GM12891 (cell line): ENCODE results near the gene CACNA1G.

Experiments
- DNase-seq: peaks from one replicate; pipeline ENCODE4 v3.0.0; 2011; ENCODE audit warnings: low spot score; ENCODE audit not compliant: insufficient read length
- FAIRE-seq: peaks from 2 replicates; lab custom pipeline; 2011; peaks lifted over from hg19 to GRCh38; lab: Jason Lieb, UNC
- PAX5 ChIP-seq: IDR thresholded peaks from 2 replicates; pipeline ENCODE4 v1.6.1; 2011; ENCODE audit warnings: low read length, moderate library complexity, mild to moderate bottlenecking; ENCODE audit not compliant: insufficient read depth, severe bottlenecking
- POLR2A ChIP-seq: IDR thresholded peaks from 2 replicates; pipeline ENCODE4 v1.6.1; 2011; ENCODE audit warnings: low read depth, low read length, control low read depth
- POLR2AphosphoS5 ChIP-seq: IDR thresholded peaks from 2 replicates; pipeline ENCODE4 v1.6.1; 2011; ENCODE audit warnings: low read depth, low read length, control low read depth
- POU2F2 ChIP-seq: IDR thresholded peaks from 2 replicates; pipeline ENCODE4 v1.6.1; 2011; ENCODE audit warnings: low read depth, mild to moderate bottlenecking, control low read depth, low read length, moderate library complexity
- SPI1 ChIP-seq: IDR thresholded peaks from 2 replicates; pipeline ENCODE4 v1.6.1; 2011; ENCODE audit warnings: low read depth, low read length, control low read depth
- TAF1 ChIP-seq: IDR thresholded peaks from 2 replicates; pipeline ENCODE4 v1.6.1; 2011; ENCODE audit warnings: low read depth, low read length, control low read depth

The CACNA1G gene

GRCh38 chr17:50634224-50634914 lies 73.9 kb downstream of the CACNA1G start, which contains the start of gene ABCC3:
Gene ABCC3 (plus strand): TSS chr17:50634881. CDS start chr17:50634937, 56 bp downstream.
- no peak for DNase-seq
- FAIRE-seq: no peak
- TF ChIP-seq POLR2A (no peak), SPI1 (no peak), POU2F2 (no peak), TAF1 (no peak), POLR2AphosphoS5 (no peak), PAX5 (no peak)

DNA sequence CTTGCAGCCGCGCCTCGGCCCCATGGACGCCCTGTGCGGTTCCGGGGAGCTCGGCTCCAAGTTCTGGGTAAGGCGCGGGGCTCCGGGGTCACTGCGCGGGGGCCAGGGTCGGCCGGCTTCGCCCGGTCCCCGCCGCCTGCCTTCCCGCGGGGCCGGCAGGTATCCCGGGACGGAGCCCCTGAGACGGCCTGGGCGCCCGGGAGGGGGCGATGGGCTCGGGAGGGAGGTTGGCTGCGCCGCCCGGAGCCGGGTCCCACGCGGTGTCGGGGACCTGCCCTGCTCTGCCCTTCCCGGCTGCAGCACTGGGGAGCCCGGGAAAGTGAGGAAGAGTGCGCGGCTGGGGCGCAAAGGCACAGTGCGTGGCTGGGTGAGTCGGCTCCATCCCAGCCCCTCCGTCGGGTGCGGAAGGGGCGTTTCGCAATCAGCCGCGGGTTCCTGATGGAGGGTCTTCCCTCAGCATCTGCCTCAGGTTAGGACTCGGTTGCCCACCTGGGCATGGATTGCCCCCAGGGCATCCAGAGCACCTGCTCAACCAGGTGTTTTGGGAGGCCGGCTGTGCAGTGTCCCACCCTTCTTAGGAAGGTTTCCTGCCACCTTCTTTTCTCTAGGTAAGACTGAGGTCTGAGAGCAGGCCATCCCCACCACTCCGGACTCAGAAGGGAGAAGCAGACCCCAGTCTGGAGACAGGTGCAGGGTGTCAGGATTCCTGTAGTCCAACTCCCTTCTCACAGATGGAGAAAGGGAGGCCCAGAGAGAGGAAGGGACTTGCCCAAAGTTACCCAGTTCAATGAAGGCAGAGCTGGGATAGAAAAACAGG lies 74.6 kb downstream of the CACNA1G start:
- DNase-seq: no peak
- TF ChIP-seq SPI1 (no peak), PAX5 (no peak), POLR2A (no peak), POLR2AphosphoS5 (no peak), POU2F2 (no peak), TAF1 (no peak)
- no peak for FAIRE-seq

- FAIRE-seq (no peak), DNase-seq (no peak)
- TF ChIP-seq POLR2A (no peak), POU2F2 (no peak)
Measured at GRCh38 chr17:50635732-50635981, 75.1 kb downstream of the CACNA1G start.

GRCh38 chr17:50635982-50636803 lies 75.7 kb downstream of the CACNA1G start:
- TF ChIP-seq TAF1: no peak
- TF ChIP-seq POU2F2: no peak
- TF ChIP-seq PAX5: no peak
- FAIRE-seq (no peak), DNase-seq (no peak)

DNA sequence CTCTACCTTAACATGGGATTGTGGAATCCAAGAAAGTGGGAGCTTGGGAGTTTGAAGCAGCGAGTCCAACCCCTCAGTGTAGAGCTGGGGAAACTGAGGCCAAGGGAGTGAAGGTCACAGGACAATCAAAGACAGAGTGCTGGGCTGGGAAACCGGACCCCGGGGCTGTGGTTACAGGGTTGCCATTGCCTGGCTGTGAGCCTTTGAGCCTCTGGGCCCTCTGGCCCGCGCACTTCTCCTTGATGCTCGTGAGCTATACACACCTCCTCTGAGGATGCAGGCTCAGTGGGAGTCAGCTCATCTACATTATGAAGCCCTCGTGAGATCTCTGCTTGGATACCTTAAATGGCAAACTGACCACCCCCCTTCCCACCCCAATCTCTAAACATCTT lies 76.3 kb downstream of the CACNA1G start:
- no peak for FAIRE-seq
- no peak for DNase-seq
- TF ChIP-seq POLR2AphosphoS5: no peak

DNA sequence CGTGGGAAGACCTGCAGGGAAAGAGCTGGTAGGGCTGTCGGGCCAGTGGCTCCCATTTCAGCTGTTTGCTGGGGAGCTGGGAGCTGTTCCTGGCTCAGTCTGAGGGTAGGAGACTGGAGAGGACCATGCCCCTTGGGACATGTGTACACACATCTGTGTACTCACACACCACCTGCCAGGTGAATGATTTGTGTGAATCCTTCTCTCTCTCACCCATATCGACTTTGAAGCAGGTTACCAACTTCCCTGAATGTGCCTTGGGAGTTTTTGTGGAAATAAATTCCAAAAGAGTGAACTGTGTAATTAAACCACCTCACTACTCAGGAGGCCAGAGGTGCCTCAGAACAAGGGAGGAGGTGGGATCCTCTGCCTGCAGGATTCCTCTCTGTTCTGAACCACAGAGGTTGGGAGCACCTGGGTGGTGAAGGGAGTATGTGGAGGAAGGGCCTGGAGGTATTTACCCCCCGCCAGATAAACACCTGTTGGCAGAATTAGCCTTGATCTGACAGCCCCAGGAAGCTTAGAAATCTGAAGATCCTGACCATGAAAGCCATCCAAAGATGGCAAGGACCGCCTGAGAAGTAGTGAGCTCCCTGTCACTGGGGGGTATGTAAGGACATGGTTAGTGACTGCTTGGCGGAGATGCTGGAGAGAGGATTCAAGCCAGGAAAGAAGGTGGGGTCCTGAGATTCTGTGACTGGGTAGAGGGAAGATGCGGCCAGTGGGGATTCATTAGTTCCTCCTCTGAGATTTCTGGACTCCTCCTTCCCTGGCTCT lies 77.5 kb downstream of the CACNA1G start:
- FAIRE-seq (no peak), DNase-seq (no peak)
- no peak for TF ChIP-seq TAF1
- no peak for TF ChIP-seq SPI1
- TF ChIP-seq PAX5: no peak
- TF ChIP-seq POLR2A: no peak
- TF ChIP-seq POLR2AphosphoS5: no peak
- no peak for TF ChIP-seq POU2F2

DNA sequence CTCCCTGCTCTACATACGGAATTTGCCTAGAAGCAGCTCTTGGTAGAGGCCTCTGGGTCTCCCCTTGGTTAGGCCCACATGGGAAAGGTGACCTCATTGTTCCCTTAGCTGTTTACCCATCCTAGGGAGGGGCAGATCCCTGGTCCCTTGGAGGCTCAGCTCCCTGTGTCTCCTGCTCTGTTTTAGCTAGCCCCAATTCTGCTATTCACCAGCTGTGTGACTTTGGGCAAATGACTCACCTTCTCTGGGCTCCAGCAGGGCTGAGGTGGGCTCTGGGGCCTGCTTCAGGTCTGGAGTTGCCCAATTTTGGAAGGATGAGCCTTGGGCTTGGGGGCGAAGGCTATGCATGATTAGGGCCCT lies 78.1 kb downstream of the CACNA1G start:
- DNase-seq: no peak
- FAIRE-seq: no peak
- TF ChIP-seq POU2F2 (no peak), SPI1 (no peak), TAF1 (no peak), POLR2A (no peak), POLR2AphosphoS5 (no peak), PAX5 (no peak)

DNA sequence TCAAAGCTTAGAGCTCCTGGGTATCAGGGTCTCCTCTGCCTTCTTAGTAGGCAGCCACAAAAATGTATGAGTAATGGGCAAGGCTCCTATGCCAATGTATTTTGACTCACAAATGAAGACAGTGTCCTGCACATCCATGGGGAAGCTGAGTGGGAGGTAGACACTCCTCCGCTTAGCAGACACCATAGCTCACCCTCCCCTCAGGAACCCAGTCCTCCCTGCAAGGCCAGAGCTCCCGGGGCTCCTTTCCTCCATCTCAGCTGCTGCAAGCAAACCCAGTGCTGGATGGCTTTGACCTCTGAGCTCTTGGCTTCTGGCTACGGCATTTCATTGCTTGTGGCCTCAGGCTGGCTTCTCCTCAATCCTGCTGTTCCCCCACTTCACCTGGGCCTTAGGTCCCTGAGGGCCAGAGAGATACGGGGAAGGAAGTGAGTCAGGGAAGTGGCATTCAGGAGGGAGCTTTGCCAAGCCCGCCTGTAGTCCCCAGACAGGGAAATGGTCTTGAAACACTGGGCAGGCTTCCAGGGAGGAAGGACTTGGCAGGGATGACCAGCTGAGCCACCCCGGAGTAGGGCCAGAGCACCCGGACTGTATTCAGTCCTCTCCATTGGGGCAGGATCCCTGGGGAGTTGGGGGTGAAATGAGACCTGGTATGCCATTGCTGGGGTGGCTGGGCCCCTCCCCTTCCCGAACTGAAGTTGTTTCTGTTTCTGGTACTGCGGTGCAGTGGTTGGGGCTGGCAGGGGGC lies 78.6 kb downstream of the CACNA1G start:
- FAIRE-seq (no peak), DNase-seq (no peak)
- TF ChIP-seq PAX5 (no peak), TAF1 (no peak), POLR2A (no peak), POLR2AphosphoS5 (no peak), SPI1 (no peak), POU2F2 (no peak)

DNA sequence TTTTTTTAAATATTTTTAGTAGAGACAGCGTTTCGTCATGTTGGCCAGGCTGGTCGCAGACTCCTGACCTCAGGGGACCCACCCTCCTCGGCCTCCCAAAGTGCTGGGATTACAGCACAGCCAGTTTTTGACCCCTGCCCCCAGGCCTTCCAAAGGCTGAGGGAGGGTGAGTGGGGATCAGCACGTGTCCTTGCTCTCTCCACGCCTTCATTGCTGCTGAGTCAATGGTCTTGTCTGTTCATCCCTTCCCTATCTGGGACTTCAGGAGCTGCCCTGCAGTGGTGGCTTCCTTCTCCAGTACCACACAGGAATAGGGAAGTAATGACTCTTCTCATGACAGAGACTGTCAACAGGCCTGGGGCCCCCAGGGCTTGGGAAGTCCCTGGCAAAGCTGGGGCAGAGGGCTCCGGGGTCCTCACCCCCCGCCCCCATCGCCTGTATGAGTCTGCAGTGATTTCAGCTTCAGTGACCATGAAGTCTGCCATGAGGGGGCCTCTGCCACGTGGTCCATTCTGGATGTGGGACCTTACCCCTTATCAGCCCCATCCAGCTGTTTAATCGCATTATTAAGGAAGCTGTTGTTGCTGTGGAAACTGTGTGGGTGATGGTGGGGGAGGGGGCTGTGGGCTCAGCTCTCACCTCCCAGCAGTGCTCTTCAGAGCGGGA lies 80.3 kb downstream of the CACNA1G start:
- no peak for DNase-seq
- FAIRE-seq: no peak
- no peak for TF ChIP-seq PAX5
